HG03045 (cell line): Measurements from ENCODE around the gene EDEM1.
"Not testable (repeated sequence)": the region's sequence is repeated elsewhere in the genome, so short reads cannot be mapped to it uniquely, and the experiment has no call there.

Experiments used
- ATAC-seq: cut with Tn5 transposase; IDR thresholded peaks from one replicate; pipeline ENCODE4 v1.9.1; 2021; ENCODE audit warnings: mild to moderate bottlenecking, moderate library complexity; ENCODE audit not compliant: unreplicated experiment

The EDEM1 gene

DNA sequence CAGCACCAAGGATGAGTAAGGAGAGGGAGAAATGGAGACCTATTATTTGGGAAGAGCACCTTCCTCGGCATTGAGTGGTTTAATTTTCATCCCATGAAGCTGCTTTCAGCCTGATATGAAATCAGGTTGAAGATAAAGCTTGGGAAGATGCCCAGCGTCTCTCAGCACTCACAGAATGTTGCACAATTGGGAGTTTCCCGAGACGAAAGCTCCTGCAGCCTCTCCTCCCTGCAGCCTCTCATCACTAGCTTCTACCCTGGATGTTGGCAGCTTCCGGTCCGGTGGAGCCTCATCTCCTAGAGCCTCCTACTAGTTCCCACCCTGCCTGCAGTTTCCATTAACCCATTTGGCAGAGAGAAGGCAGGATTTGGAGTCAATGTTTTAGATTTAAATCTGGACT lies 40.3 kb downstream of the EDEM1 start:
- ATAC-seq = no peak

DNA sequence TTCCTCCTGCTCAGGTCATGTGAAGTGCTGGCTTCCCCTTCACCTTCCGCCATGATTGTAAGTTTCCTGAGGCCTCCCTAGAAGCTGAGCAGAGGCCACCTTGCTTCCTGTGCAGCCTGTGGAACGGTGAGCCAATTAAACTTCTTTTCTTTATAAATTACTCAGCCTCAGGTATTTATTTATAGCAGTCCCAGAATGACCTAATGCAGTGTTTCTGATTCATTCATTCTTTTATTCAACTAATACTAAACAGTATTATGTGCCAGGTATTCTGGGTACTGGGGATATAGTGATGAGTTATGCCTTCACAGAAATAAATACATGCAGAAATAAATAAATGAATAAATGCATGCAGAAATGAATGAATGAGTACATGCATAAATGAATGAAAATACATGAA lies 41.9 kb downstream of the EDEM1 start:
- no peak for ATAC-seq

DNA sequence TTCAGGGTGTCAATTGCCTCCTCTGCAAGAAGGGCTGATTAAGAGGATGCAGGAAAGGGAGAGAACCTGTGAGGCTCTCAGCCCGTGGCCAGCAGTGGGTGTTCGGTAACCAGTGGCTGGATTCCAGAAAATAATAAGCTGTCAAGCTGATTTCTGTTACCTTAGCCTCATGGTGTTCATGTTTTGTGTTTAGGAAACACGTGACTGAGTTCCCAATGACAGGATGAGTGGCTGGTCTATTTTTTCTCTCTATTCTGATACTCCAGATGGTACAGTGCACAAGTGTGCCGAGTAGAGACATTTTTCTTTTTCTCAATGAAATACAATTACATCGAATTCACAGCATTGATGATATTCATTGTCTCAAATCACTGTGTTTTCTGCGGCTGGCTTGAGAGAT lies 43.6 kb downstream of the EDEM1 start:
- no peak for ATAC-seq

DNA sequence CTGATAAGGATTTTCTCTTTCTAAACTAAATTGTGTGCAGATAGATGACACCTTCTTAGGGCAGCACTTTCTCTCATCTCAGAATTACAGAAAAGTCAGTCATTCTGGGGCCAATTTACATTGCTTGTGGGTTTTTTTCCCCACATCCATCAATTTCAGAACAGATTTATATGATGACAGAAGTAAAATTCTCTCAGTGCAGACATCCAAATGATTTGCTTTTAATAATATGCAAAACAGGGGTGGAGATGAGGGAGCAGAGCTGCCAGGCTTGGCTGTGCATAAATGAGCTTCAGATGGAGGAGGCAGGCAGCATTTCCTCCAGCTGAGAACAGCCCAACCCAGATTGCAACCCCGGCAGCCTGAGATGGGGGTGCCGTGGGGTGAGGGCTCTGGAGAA lies 44.0 kb downstream of the EDEM1 start:
- ATAC-seq = no peak

DNA sequence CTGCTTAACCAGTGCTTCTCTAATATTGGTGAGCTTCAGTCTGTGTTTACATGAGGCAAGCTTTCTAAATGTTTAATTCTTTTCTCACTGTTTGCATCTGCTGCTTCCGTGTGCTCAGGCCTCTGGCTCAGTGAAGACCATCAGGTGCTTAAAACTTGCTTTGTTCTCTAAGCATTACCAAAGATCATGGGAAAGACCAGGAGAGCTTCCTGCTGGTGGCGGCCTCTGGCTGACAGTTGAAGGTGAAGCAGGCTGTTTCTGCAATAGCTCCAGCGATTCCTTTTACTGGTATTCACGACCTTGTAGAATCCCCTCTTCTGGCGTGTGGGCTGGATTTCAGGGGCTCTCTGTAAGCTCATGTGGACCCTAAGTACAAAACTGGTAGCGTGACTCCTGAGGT lies 45.1 kb downstream of the EDEM1 start:
- ATAC-seq = no peak

DNA sequence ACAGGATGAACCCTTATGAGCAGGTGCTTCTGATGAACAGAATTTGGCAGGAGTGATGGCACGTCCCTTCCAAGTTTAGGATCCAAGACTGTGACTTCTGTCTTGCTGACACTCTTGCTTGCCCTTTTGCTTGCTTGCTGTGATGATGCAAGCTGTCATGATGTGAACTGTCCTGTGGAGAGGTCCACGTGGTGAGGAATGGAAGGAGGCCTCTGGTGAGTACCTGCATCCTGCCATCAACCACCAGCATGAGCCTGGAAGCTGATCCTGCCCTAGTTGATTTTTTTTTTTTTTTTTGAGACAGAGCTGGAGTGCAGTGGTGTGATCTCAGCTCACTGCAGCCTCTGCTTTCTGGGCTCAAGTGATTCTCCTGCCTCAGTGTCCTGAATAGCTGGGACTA lies 45.5 kb downstream of the EDEM1 start:
- ATAC-seq = no peak

DNA sequence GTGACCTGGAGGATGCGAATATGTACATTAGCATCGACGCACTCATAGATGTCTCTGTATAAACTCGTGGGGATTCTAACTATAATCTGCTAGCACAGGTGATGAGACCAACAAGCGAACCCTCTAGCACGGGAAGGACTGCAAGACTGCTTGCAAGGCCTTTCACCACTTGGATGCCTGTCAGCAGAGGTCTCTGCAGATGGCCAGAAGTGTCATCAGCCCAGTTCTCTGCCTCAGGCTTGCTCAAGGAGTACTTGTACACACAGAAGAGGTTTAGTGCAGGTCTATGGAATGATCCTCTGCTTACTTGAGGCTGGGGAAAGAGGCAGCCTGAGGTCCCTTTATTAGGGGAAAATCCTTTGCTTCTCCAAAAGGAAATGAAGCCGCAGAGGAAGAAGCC lies 48.1 kb downstream of the EDEM1 start:
- ATAC-seq = no peak

DNA sequence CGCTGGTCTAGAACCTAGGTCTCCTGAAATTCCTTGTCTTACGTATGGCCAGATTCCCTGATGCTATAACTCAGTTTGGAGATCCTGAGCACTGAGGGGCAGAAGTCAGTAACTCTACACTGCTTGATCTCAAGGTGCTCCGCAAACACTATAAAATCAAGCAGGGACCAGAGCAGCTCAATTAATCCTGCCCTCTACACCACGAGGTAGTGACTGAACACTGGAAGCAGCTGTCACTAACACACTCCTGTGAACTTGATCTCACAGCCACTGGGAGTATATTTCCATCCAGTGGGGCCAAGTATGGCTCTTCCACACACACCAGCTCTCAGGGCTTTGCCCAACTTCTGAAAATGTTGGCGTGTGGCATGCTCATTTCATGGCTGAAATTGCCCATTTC lies 51.0 kb downstream of the EDEM1 start:
- ATAC-seq = no peak

DNA sequence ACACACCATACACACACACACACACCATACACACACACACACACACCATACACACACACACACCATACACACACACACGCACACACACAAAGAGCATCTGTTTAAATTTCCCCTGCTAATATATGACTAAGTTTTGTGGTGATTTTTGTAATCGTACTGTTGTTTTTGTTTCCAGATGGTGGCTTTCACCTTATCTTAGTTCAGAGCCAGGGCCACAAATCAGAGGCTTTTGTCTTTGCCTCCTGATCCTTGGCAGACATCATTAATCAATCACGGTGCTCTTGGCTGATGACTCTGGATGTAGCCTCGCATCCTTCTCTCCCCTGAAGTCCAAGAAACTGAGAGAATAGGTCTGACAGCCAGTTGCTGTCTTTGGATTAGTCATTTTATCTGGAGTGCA lies 52.1 kb downstream of the EDEM1 start:
- no peak for ATAC-seq

DNA sequence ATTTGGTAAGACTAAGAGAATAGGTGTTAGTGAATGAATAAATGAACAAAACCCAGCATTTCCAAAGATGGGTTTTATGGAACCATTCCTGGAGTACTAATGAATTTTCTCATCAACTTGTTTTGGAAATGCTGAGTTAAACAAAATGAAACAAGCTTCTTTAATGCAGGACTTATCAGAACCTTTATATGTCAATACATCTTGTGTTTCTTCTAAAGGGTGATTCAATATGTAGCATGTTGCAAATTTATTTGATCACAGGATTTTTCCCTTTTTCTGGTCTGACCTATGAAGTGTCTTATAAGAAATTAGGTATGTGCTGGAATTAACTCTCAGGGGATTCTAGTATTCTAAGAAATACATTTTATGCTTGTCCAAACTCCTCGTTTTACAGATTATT lies 53.2 kb downstream of the EDEM1 start:
- ATAC-seq = no peak

DNA sequence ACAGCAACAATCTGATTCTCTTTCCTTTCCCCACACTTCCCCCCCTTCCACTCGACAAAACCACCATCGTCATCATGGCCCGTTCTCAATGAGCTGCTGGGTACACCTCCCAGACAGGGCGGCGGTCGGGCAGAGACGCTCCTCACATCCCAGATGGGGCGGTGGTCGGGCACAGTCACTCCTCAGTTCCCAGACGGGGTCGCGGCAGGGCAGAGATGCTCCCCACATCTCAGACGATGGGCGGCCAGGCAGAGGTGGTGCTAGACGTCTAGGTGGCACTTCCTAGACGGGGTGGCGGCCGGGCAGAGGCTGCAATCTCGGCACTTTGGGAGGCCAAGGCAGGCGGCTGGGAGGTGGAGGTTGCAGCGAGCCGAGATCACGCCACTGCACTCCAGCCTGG lies 55.3 kb downstream of the EDEM1 start:
- ATAC-seq = not testable (repeated sequence)

DNA sequence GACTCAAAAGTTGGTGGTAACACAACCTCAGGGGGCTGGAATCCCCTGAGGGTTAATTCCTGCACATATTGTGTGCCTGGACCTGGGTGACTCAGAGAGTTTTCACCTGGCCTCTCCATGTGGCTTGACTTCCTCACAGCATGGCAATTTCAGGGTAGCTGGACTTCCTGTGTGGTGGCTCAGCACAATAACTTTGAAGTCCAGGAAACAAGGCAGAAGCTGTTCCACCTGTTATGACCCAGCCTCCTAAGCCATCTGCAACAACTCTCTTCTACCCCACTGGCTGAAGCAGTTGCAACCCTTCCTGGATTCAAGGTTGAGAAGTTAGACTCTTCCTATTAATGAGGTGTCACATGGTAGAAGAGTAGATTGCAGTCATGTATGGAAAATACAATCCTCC lies 58.4 kb downstream of the EDEM1 start:
- no peak for ATAC-seq

DNA sequence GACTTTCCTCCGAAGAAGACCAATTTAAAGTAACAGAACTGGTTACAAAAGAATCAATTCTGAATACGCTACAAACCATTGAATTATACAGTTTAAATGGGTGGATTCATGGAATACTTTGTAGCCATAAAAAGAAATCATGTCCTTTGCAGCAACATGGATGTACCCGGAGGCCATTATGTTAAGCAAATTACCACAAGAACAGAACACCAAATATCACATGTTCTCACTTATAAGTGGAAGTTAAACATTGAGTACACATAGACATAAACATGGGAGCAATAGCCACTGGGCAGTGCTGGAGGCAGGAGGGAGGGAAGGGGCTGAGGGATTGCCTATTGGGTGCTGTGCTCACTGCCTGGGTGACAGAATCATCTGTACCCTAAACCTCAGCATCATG lies 61.3 kb downstream of the EDEM1 start:
- no peak for ATAC-seq

DNA sequence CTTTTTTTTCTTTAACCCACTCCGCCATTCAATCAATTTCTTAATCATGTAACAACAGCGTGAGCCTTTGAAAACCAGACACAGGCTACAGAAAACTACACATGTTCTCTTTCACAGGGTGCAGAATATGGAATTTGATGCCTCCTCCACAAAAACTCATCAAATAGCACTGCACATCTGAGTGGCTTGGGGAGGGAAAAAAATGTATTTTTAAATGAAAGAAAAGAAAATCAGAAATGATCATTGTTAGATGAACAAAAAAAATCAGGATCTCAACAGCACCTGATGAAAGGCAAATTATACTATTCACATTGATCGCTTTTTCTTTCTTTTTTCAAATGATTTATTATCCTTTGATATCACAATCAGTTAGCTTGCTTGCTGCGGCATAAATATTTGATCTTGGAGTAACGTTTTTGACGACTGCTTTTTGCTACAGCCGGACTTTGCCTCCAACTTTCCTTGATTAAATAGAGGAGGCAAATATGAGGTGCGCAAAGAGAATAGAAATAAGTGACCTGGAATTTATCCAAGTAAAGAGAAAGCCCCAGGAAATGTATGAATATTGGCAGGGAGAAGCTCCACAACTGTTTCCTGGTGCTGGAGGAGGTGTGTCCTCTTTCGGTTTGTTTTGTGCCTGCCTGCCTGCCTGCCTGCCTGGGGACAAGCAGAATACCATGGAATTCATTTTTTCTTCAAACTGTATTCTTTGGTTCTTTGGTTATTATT lies 63.1 kb downstream of the EDEM1 start:
- ATAC-seq = no peak

DNA sequence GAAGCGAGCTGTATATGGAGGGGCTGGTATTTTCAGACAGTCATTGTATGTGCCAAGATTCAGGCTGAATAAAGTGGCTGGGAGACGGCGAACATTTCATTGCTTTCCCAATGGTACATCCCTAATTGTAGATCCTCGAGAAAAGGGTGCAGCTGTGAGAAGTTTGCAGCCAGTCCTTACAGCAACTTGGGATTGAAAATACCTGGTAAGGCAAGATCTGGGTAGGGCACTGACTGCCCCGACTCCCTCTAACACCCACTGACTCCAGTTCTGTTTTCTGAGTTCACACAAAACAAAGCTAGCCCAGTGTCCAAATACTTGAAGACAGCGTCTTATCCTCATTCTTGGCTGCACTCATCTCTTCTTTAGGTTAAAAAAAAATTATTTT lies 63.7 kb downstream of the EDEM1 start:
- no peak for ATAC-seq

DNA sequence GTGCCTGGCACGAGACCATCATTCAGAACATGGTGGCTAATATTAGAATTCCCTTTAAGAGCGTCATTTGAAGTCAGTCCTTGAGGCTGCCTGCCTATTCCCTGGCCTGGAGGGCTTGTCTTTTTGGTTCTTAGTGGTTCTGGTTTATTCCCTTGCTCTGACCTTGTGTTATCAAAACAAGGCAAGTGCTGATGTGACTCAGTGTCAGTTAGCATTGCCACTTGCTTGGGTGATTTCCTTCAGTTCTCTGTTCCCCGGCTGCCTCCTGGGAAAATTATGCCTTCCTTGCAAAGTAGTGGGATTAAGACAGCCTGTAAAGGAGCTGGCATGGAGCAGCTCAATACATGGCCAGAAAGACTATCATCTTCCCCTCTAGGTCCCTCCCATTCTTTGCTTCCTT lies 64.6 kb downstream of the EDEM1 start:
- ATAC-seq = no peak

DNA sequence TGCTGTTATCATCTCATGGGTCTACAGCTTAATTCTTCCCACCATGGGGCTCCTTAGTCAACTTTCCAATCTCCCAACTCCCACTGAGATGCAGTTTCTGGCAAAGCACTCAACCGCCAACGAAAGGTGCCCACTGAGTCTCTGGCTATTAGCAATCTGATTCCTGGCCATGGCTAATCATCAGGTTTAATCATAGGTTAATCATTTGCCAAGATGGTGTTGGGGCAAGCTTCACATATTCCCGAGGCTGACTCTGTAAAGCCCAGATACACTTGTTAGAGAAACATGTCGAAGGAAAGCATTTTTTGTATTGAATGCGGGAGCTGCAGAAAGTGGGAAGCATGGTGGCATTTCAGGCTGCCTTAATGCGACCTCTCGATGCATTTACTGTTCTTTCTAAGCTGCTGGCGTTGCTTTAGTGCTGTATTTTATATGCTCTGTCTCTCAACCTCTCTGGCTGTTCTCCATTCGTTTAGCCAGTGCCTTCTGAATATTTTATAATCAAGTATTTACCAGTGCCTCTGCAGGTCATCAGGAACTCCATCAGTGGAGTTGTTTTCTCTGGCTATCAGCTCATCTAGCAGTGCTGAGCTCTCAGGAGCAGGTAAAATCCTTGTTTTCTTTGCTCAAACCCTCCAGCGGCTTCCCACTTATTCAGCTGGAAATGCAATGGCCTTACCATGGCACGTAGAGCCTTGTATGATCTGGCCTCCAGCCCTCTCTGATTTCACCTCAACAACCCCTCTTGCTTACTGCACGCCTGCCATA lies 67.0 kb downstream of the EDEM1 start:
- no peak for ATAC-seq

DNA sequence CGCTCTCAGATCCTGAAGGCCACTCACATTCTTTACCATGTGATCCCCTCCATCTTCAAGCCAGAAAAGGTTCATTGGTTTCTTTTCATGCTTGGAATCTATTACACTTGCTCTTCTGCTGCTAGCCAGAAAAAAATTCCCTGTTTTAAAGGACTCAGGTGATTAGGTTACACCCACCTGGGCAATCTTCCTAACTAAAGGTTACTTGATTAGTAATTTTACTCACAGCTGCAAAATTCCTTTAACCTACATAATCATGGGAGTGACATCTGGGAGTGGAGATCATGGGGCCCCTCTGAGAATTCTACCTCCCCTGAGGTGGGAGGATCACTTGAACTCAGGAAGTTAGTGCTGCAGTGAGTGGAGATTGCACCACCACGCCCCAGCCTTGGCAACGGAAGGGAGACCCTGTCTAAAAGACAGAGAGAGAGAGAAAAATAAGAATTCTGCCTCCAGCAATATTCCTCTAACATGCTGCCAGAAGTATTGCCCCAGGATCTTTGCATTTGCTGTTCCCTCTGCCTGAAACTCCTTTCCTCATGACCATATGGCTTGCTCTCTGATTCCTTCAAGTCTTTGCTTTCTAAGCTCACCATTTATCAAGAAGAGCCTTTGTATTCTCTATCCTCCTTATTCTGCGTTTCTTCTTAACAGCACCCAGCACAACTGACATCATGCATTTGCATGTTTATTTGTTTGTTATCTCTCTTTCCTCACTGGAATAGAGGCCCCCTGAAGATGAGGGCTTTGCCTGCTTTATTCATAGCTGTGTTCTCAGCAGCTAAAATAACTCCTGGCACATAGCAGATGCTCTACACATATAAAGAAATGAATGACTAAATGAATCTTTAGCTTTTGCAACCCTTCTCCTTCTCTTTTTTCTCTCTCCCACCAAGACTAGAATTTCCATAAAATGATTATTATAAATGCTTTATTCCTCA lies 68.2 kb downstream of the EDEM1 start:
- no peak for ATAC-seq

DNA sequence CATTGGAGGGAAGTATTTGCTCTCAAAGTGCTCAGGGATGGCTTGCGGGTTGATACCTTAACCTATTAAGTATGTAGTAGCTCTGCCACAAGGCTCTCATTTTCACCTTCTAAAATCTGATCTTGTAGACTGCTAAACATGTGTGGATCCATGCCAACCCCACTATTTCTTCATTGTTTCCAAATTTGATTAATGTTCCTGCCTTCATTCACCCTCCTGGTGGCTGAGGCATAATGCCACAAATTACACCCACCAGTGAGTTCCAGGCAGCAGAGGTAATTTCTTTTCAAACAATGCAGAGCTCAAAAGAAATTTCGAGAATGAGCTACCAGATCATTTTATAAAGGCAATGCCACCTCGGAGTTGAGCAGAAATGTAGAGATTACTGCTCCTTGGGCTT lies 71.0 kb downstream of the EDEM1 start:
- no peak for ATAC-seq

DNA sequence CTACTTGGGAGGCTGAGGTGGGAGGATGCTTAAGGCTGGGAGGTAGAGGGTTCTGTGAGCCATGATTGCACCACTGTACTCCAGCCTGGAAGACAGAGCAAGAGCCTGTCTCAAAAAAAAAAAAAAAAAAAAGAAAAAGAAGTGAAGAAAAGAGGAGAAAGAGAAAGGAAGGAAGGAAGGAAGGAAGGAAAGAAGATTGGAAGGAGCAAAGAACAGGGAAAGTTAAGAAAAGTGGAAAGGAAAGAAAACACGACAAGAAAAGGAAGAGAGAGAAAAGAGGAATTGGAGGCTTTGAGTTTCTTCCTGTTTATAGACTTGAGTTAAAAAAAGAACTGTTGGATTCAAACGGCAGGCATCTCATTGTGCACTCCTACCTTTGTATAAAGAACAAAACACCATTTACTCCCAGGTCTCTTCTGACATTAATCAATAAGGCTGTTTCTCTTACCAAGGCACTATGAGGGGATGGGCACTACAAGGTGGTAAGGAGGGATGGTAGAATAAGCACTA lies 73.5 kb downstream of the EDEM1 start:
- no peak for ATAC-seq

DNA sequence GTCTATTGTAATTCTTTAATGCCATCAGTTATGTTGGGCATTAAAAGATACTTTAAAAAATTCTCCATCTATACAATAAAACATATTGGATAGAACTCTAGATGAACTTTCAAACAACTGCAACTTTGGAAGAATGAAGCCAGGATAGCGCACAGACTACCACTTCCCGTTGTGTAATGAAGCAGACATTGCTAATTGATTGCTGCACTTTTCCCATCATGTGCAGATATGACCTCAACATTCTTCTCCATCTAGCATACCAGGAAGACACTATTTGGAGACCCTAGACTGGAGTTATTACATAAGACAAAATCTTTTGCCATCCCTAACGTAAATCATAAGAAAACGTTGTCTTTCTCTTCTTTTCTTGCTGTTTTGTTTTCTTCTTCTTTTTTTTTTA lies 75.0 kb downstream of the EDEM1 start:
- no peak for ATAC-seq
